Epithelial cell of proximal tubule (primary cell): Measurements from ENCODE around the gene MAOB. TPM values are rescaled to one million over a fixed set of nuclear protein-coding genes. Genes with fewer than 3 reads are reported as not detected.

Experiments
- DNase-seq: peaks from one replicate; pipeline ENCODE4 v3.0.0-alpha.2; 2011; ENCODE audit warnings: low read depth
- H3K4me3 ChIP-seq: 2 replicates; pipeline ENCODE4 v1.5.1; 2011; ENCODE audit warnings: low read depth, mild to moderate bottlenecking, low read length
- total RNA-seq: library from RNA; depleted of rRNA; stranded (reverse); fragments of >200 nt; gene quantifications from 2 replicates; pipeline ENCODE4 v1.2.3, GENCODE V29; 2015
- TF ChIP-seq, protein P1 (sequence below): conservative IDR thresholded peaks from 2 replicates; pipeline ENCODE4 v1.5.1; 2012; ENCODE audit warnings: low read depth, mild to moderate bottlenecking, low read length

MAOB gene
- total RNA-seq, 1 donor from 2014 or later, result 1.9 TPM

DNA sequence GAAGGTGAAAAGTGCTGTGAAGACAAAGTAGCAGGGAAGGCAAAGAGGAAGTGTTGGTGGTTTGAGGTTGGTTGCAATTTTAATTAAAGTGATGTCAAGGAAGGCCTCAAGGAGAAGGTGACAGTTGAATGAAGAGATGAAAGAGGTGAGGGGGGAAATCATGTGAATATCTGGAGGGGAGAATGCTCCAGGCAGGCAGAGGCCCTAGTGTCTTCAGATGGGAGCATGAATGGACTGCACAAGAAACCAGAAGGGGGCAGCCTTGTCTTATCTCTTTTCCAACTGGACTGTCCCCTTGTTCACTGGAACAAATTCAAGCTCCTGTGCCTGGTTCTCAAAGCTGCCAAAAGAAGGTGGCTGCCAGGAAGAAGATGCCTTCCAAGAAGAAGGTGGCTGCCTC is 68.4 kb downstream of the MAOB start:
- TF ChIP-seq, protein P1, sequence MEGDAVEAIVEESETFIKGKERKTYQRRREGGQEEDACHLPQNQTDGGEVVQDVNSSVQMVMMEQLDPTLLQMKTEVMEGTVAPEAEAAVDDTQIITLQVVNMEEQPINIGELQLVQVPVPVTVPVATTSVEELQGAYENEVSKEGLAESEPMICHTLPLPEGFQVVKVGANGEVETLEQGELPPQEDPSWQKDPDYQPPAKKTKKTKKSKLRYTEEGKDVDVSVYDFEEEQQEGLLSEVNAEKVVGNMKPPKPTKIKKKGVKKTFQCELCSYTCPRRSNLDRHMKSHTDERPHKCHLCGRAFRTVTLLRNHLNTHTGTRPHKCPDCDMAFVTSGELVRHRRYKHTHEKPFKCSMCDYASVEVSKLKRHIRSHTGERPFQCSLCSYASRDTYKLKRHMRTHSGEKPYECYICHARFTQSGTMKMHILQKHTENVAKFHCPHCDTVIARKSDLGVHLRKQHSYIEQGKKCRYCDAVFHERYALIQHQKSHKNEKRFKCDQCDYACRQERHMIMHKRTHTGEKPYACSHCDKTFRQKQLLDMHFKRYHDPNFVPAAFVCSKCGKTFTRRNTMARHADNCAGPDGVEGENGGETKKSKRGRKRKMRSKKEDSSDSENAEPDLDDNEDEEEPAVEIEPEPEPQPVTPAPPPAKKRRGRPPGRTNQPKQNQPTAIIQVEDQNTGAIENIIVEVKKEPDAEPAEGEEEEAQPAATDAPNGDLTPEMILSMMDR, result peak; percentile 45
- DNase-seq, result no peak
- no peak overlapping the region for H3K4me3 ChIP-seq

DNA sequence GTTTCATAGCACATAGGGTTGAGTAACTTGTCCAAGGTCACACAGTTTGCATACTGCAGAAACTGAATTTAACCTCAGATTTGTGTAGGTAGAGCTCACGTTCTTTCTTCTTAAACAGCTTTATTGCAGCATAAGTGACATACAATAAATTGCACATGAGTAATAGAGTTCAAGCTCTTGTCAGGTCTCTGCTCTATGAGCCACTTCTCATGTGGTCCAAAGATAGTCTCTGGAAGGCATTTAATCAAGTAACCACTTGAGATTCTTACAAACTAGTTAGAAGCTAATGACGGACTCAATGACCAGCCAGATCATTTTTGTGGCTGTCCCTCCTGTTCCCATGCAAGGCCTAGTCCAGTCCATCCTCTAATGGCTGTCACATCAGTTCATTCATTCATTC is 68.9 kb downstream of the MAOB start:
- DNase-seq, result no peak
- H3K4me3 ChIP-seq, result no peak overlapping the region
- TF ChIP-seq, protein P1, result no peak

- no peak overlapping the region for H3K4me3 ChIP-seq
- no peak for DNase-seq
- TF ChIP-seq, protein P1, result no peak
Measured at GRCh38 chrX:43809463-43809862, 72.8 kb downstream of the MAOB start.

- TF ChIP-seq, protein P1, result no peak
- no peak for DNase-seq
- H3K4me3 ChIP-seq, result no peak overlapping the region
Measured at GRCh38 chrX:43808231-43808630, 74.0 kb downstream of the MAOB start.

DNA sequence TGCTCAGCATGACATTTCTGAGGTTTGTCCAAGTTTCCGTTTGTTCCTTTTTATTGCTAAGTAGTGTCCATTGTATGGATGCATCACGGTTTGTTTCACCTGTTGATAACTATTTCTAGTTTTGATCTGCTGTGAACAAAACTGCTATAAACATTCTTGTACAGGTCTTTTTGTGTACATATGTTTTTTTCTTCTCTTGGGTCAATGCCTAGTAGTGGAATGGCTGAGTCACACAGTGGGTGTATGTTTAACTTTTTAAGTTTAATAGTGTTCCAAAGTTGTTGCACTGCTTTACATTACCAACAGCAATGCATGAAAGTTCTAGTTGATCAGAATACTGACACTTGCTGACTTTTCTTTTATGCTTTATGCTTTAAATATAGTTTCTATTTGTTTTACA is 76.7 kb downstream of the MAOB start:
- DNase-seq, result no peak
- TF ChIP-seq, protein P1, result no peak
- no peak overlapping the region for H3K4me3 ChIP-seq

DNA sequence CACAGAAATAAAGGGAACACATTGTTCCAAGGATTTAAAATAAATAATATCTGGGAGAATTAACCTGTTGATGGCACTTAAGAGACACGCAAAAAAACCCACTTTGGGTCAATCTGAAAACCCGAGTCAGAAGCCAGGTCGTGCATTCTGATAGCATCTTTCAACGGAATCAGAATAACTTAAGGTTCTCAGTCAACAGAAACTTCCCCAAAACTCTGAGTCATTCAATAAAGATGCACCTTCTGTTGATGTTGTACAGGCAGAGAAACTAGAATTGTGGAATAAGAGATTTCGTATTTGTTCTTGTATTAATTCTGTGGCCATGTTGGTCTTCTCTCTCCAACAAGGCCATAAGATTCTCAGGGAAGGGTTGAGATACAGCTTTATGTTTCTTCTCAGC is 78.2 kb downstream of the MAOB start:
- no peak for DNase-seq
- TF ChIP-seq, protein P1, result no peak
- H3K4me3 ChIP-seq, result no peak overlapping the region

DNA sequence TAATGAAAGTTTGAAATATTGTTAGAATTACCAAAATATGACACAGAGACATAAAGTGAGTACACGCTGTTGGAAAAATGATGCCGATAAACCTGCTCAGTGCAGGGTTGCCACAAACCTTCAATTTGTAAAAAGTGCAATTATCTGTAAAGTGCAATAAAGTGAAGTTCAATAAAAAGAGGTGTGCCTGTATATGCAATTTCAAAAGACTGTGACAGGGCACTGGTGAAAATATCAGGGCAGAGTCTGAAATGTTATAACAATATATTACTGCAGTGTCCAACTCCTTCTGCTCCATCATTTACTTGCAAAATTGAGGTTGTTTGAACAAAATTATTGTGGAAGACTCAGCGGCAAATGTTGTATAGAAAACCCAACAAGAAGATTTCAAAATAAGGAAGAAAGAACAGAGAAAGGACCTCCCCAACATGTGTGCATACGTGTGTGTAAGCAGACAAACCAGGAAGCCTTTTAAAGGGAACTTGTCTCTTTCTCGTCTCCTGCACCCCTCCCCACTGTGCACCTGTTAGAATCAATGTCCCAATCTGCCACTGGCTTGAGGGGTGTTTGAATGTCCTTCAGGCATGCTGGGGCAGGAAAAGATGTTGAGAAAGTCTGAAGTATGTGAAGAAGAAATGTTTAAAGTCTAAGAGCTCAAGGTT is 96.2 kb downstream of the MAOB start:
- TF ChIP-seq, protein P1, result no peak
- no peak overlapping the region for H3K4me3 ChIP-seq
- DNase-seq, result no peak
